Endodermal cell (in vitro differentiated cells): ENCODE results near the gene UBE2I. TPM values are rescaled to one million over a fixed set of nuclear protein-coding genes. Genes with fewer than 3 reads are reported as not detected.

Experiments
- DNase-seq: peaks from one replicate; pipeline ENCODE4 v3.0.0-alpha.2; 2017
- H3K27ac ChIP-seq: 2 replicates; pipeline ENCODE4 v1.5.1; 2013; ENCODE audit warnings: mild to moderate bottlenecking, low read depth, low read length, moderate library complexity
- H3K27me3 ChIP-seq: 2 replicates; pipeline ENCODE4 v1.6.1; 2013; ENCODE audit warnings: mild to moderate bottlenecking, low read length, moderate library complexity; ENCODE audit not compliant: insufficient read depth, control insufficient read depth, poor library complexity, severe bottlenecking
- H3K36me3 ChIP-seq: 2 replicates; pipeline ENCODE4 v1.7.0; 2013; ENCODE audit warnings: mild to moderate bottlenecking, low read length, moderate library complexity; ENCODE audit not compliant: control insufficient read depth, insufficient read depth
- H3K4me1 ChIP-seq: one replicate; pipeline ENCODE4 v1.7.0; 2013; ENCODE audit warnings: low read length; ENCODE audit not compliant: control insufficient read depth, insufficient read depth
- H3K4me3 ChIP-seq: 2 replicates; pipeline ENCODE4 v1.5.1; 2013; ENCODE audit warnings: mild to moderate bottlenecking, low read length, moderate library complexity
- H3K9ac ChIP-seq: 2 replicates; pipeline ENCODE4 v1.6.1; 2013; ENCODE audit warnings: mild to moderate bottlenecking, low read length, moderate library complexity; ENCODE audit not compliant: poor library complexity, severe bottlenecking; ENCODE audit errors: extremely low read depth
- H3K9me3 ChIP-seq: 2 replicates; pipeline ENCODE4 v1.6.1; 2013; ENCODE audit warnings: mild to moderate bottlenecking, low read length, moderate library complexity; ENCODE audit not compliant: control insufficient read depth
- H3K27ac Mint-ChIP-seq: 2 replicates; pipeline ENCODE4 v1.8.0; 2020; ENCODE audit warnings: mixed read lengths
- H3K27me3 Mint-ChIP-seq: 2 replicates; pipeline ENCODE4 v1.8.0; 2021; ENCODE audit warnings: mild to moderate bottlenecking, mixed read lengths; ENCODE audit not compliant: insufficient read depth
- H3K36me3 Mint-ChIP-seq: 2 replicates; pipeline ENCODE4 v1.8.0; 2020; ENCODE audit warnings: low read depth, mixed read lengths
- H3K4me1 Mint-ChIP-seq: 2 replicates; pipeline ENCODE4 v1.8.0; 2020; ENCODE audit warnings: mixed read lengths
- H3K4me3 Mint-ChIP-seq: 2 replicates; pipeline ENCODE4 v1.8.0; 2020; ENCODE audit warnings: mild to moderate bottlenecking, moderate library complexity, mixed read lengths
- H3K9me3 Mint-ChIP-seq: 2 replicates; pipeline ENCODE4 v1.8.0; 2020; ENCODE audit warnings: mild to moderate bottlenecking, mixed read lengths
- WGBS, 2 experiments: methylation state at CpG; one replicate each; pipeline versions ENCODE4 v1.1.5 to v1.1.7; 2013; ENCODE audit warnings: missing lambda C conversion rate in 2 of 2, mixed read lengths in 1 of 2; ENCODE audit not compliant: insufficient coverage in 1 of 2, insufficient read length in 1 of 2; 5-methylcytosine and 5-hydroxymethylcytosine counted together
- total RNA-seq, 2 donors: library from RNA; stranded (reverse); fragmentation: NEBNext Ultra II Directional in 1 of 2; extraction: Animal tissue kit (Norgen Biotek cat#: 25700) in 1 of 2; gene quantifications; 2 replicates in 1 of 2; 3 replicates in 1 of 2; pipeline ENCODE4 v1.2.1, GENCODE V29; 2021
- TF ChIP-seq, protein P1 (sequence below): fragments of 200-600 bp; sonication (generic); conservative IDR thresholded peaks from 2 replicates; pipeline ENCODE4 v1.5.0; 2021; ENCODE audit warnings: antibody characterized with exemption, mild to moderate bottlenecking

UBE2I gene
- total RNA-seq, 2 donors from 2014 or later, result 250 to 294 TPM

DNA sequence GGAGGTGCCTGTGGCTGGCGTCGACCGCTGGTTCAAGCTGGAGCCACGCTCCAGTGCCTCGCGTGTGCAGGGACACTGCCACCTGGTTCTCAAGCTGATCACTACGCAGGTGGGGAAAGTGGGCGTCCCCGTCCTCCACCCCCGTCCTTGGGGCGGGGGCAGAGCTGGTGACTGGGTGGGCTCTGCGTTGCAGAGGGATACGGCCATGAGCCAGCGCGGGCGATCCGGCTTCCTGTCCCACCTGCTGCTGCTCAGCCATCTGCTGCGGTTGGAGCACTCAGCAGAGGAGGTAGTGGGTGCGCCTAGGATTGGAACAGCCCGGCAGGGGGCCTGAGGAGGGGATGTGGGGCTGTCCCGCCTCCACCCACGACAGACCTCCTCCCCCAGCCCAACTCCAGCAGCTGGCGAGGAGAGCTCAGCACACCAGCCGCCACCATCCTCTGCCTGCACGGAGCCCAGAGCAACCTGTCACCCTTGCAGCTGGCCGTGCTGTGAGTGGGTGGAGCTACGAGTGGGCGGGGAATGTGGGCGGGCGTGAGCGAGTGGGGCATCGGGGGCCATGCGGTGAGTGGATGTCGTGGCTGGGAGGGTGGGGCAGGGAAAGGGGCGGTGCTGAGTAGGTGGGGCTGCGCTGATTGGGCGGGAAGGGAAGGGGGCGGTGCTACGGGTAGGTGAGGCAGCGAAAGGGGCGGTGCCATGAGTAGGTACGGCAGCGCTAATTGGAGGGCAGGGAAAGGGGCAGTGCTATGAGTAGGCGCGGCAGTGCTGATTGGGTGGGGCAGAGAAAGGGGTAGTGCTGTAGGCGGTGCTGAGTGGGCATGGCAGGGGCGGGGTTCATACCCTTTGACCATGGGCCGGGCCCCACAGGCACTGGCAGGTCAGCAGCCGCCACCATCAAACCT, 33.3 kb downstream of the UBE2I start:
- no peaks in the 10 kb centered on the region for H3K4me1 Mint-ChIP-seq
- H3K4me3 Mint-ChIP-seq, result peak overlapping the region; percentile 43
- no peak overlapping the region for H3K27ac Mint-ChIP-seq
- H3K36me3 Mint-ChIP-seq, result no peaks in the 10 kb centered on the region
- no peaks in the 10 kb centered on the region for H3K9me3 Mint-ChIP-seq
- Histone ChIP-seq H3K27me3 (peaks cover 22% of the 10 kb centered on the region), H3K4me3 (peak overlapping the region; percentile 71), H3K36me3 (no peaks in the 10 kb centered on the region), H3K9me3 (no peaks in the 10 kb centered on the region), H3K9ac (no peak overlapping the region), H3K4me1 (no peaks in the 10 kb centered on the region), H3K27ac (no peak overlapping the region)
- 11 to 20% methylated on average over 11 to 49 of the region's 49 CpGs for WGBS, 2 experiments
- DNase-seq, result peak; percentile 100
- no peaks in the 10 kb centered on the region for H3K27me3 Mint-ChIP-seq
- TF ChIP-seq, protein P1, sequence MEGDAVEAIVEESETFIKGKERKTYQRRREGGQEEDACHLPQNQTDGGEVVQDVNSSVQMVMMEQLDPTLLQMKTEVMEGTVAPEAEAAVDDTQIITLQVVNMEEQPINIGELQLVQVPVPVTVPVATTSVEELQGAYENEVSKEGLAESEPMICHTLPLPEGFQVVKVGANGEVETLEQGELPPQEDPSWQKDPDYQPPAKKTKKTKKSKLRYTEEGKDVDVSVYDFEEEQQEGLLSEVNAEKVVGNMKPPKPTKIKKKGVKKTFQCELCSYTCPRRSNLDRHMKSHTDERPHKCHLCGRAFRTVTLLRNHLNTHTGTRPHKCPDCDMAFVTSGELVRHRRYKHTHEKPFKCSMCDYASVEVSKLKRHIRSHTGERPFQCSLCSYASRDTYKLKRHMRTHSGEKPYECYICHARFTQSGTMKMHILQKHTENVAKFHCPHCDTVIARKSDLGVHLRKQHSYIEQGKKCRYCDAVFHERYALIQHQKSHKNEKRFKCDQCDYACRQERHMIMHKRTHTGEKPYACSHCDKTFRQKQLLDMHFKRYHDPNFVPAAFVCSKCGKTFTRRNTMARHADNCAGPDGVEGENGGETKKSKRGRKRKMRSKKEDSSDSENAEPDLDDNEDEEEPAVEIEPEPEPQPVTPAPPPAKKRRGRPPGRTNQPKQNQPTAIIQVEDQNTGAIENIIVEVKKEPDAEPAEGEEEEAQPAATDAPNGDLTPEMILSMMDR, result no peak

DNA sequence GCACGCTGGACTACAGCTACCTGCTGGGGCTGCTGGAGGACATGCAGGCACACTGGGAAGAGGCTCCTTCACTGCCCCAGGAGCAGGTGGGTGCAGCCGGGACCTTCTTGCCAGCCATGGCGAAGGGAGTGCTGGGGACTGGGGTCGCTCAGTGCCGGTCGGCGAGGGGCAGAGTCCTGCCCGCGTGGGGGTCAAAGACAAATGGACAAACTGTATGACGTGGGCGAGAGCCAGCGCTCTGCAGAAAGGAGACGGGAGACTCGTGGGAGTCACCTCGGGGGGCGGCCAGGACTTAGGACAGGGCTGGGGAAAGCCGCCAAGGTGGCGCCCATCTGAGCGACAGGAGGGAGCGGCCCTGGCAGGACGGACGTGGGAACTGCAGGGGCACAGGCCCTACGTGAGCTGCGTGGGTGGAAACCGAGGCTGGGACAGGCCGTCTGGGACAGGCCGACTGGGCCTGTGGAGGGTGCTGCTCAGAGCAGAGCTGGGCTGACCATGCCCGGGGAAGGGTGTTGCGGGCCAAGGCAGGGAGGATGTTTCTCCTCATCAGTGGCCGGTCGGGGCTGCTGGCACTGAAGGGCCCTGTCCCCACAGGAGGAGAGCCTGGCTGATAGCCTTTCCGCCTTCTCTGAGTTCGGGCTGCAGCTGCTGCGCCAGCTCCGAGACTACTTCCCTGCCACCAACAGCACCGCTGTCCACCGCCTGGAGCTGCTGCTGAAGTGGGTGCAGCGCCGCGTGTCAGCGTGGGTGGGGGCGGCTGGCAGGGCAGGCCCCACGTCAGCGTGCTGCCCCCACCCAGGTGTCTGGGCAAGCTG, 34.2 kb downstream of the UBE2I start:
- TF ChIP-seq, protein P1, result no peak
- no peaks in the 10 kb centered on the region for H3K27me3 Mint-ChIP-seq
- Histone ChIP-seq H3K9ac (no peak overlapping the region), H3K9me3 (no peaks in the 10 kb centered on the region), H3K4me3 (peak overlapping the region; percentile 71), H3K27ac (no peak overlapping the region), H3K4me1 (no peaks in the 10 kb centered on the region), H3K36me3 (peaks cover 2% of the 10 kb centered on the region), H3K27me3 (peaks cover 22% of the 10 kb centered on the region)
- H3K9me3 Mint-ChIP-seq, result no peaks in the 10 kb centered on the region
- DNase-seq, result no peak
- H3K27ac Mint-ChIP-seq, result no peak overlapping the region
- no peaks in the 10 kb centered on the region for H3K4me1 Mint-ChIP-seq
- peak overlapping the region; percentile 43 for H3K4me3 Mint-ChIP-seq
- 47 to 50% methylated on average over 39 to 44 of the region's 44 CpGs for WGBS, 2 experiments
- no peaks in the 10 kb centered on the region for H3K36me3 Mint-ChIP-seq

DNA sequence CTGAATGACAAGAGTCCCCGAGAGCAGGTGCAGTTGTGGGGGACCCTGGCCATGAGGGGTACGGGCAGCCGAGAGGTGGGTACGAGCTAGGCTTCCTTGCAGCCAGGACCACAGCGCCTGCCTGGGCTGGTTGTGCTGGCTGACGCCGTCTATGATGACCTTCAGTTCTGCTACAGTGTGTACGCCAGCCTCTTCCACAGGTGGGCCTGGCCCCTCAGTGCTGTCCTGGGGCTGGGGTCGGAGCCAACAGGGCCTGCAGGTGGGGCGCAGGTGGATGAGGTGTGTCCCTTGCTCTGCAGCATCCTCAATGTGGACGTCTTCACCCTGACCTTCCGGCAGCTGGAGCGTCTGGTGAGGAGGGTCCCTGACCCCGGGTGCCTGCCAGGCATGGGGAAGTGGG, 35.1 kb downstream of the UBE2I start:
- Histone ChIP-seq H3K4me3 (no peak overlapping the region), H3K36me3 (peaks cover 11% of the 10 kb centered on the region), H3K27me3 (peaks cover 22% of the 10 kb centered on the region), H3K9ac (no peak overlapping the region), H3K9me3 (no peaks in the 10 kb centered on the region), H3K4me1 (no peaks in the 10 kb centered on the region), H3K27ac (no peak overlapping the region)
- no peak for DNase-seq
- Mint-ChIP-seq H3K27ac (no peak overlapping the region), H3K36me3 (peaks cover 4% of the 10 kb centered on the region), H3K27me3 (no peaks in the 10 kb centered on the region), H3K4me3 (no peak overlapping the region), H3K4me1 (no peaks in the 10 kb centered on the region), H3K9me3 (no peaks in the 10 kb centered on the region)
- TF ChIP-seq, protein P1, result no peak
- WGBS, 2 experiments, result 90 to 94% methylated on average over 12 to 14 of the region's 14 CpGs
